ENCODE data around the gene ZNF320.
"Not testable (repeated sequence)": the region's sequence is repeated elsewhere in the genome, so short reads cannot be mapped to it uniquely, and the experiment has no call there.

Gene ZNF320

DNA sequence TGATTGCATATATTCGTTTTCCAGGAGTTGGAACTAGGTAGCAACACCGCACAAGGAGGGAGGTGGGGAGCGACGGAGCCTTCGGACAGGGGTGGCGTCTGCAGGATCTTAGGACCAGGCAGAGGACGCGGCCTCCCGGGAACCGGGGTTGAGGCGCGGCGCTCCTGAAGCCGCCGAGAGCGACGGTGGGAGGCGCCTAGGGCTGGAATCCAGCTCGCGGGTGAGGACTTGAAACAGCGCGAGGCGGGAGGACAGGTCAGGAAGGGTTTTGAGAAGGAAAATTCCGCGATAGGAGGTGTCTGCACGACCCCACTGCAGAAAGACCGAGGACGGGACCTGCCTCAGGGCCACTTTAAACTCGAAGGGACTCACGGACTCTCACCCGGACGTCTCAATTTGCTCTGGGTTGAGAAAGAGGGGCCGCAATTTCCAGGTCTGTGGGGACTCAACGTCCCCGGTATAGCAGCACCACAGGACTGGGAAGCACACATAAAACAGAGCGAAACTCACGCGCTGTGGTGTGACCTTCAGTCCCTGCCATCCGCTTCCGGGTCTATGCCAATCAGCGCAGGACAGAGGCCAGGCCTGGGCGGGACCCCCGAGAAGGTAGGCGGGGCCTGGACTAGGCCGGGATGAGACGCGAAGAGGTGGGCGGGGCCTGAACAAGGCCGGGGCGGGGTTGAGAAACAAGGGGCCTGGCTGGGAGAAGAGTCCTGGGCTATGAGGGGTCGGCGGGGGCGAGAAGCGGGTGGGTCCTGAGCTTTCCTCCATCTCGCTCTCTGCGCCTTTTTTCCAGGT lies at the start of gene ZNF320:
Gene ZNF320 (minus strand): TSS at position 498 of the 798 bp plus-strand sequence. CDS start 7,380 bp downstream, outside the sequence.
- Histone ChIP-seq H3K9me3 (ENCODE audit: control insufficient read depth in 1 of 2, low read length in 2 of 2) (no peaks in the 10 kb centered on the region), H3K4me3 (ENCODE audit: low read depth in 1 of 2, low read length in 2 of 2) (peak within 1 kb of the TSS; percentile 92 to 94), H3K4me1 (ENCODE audit: control insufficient read depth in 1 of 2, insufficient read depth in 2 of 2, low read length in 2 of 2) (peaks cover 0 to 7% of the 10 kb centered on the region in 2 donors), H3K27ac (ENCODE audit: low read length) (peak within 1 kb of the TSS; percentile 98), H3K27me3 (ENCODE audit: low read depth, low read length) (no peaks in the 10 kb centered on the region), H3K36me3 (ENCODE audit: control insufficient read depth in 1 of 2, insufficient read depth in 2 of 2, low read length in 2 of 2) (peaks cover 0 to 4% of the 10 kb centered on the region in 2 donors)

DNA sequence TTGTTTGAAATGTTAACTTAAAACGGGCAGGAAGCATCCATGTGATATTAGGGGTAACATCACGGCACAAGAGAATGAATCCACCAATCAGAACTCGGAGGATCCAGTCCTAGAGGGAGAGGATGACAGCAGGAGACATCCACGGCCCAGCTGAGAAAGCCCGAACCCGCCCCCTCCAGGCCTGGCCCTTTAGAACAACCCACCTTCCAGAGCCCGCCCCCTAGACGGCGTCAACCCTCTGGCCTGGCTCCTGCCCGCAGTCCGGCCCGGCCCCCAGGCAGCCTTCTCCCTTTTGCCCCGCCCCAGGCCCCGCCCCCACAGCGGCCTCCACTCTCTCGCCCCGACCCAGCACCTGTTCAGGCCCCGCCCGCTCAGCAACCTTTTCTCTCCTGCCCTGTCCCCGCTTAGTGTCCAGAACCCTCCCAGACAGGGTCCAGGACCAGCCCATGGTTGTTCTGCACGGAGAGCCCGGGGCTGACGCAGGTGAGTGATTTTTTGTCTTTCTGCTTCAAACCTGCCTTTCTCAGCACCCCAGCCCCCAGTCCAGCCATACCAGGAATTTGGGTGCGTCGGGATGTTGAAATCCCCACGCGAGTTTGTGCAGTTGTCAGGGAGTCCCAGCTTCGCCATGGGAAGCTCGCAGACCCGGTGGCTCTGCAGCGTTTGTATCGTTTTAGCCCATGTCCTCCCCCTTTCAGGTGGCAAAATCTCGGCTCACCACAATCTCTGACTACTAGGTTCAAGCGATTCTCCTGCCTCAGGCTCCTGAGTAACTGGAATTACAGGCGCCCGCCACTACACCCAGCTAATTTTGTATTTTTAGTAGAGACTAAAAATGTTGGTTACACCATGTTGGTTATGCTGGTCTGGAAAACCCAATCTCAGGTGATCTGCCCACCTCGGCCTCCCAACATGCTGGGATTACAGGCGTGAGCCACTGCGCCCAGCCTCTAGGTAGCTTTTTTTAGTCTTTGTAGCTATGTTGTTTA lies 49.2 kb upstream of the ZNF320 start:
- H3K9me3 ChIP-seq (ENCODE audit: control insufficient read depth in 1 of 2, low read length in 2 of 2) = peaks cover 25 to 30% of the 10 kb centered on the region in 2 donors

DNA sequence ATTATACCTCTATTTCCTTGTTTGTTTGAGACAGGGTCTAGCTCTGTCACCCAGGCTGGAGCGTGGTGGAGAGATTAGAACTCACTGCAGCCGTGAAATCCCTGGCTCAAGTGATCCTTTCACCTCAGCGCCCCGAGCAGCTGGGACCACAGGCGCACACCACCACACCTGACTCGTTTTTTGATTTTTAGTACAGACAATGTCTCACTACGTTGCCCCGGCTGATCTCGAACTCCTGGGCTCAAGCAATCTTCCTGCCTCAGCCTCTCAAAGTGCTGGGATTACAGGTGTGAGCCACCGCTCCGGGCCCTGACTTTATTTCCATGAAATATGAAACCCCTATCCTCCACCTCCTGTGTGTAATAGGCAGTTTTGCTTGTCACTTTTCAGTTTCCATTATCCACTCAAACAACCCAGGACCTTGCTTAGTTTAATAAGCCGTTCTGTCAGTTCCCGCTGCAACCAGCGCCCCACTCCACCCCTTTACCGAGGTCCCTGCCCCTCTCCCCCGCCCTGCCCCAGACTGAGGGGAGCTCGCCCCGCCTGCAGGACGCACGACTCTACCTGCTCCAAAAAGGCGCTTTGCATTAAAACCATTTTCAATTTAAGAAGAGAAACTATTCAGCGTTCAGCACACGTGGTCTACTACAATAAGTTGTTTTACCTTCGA lies 48.4 kb upstream of the ZNF320 start:
- Histone ChIP-seq H3K36me3 (ENCODE audit: control insufficient read depth in 1 of 2, insufficient read depth in 2 of 2, low read length in 2 of 2) (peaks cover 5 to 15% of the 10 kb centered on the region in 2 donors), H3K4me1 (ENCODE audit: control insufficient read depth in 1 of 2, insufficient read depth in 2 of 2, low read length in 2 of 2) (peaks cover 0 to 8% of the 10 kb centered on the region in 2 donors), H3K9me3 (ENCODE audit: control insufficient read depth in 1 of 2, low read length in 2 of 2) (peaks cover 16 to 27% of the 10 kb centered on the region in 2 donors), H3K27me3 (ENCODE audit: low read depth, low read length) (no peaks in the 10 kb centered on the region), H3K27ac (ENCODE audit: low read length) (no peak overlapping the region), H3K4me3 (ENCODE audit: low read depth in 1 of 2, low read length in 2 of 2) (no peak overlapping the region)

More for the DNA sequence above, 49.2 kb upstream of the ZNF320 start:
- no peak overlapping the region for H3K27ac ChIP-seq (ENCODE audit: low read length)
- peaks cover 12 to 24% of the 10 kb centered on the region in 2 donors for H3K36me3 ChIP-seq (ENCODE audit: control insufficient read depth in 1 of 2, insufficient read depth in 2 of 2, low read length in 2 of 2)
- H3K4me3 ChIP-seq (ENCODE audit: low read depth in 1 of 2, low read length in 2 of 2) = no peak overlapping the region
- H3K4me1 ChIP-seq (ENCODE audit: control insufficient read depth in 1 of 2, insufficient read depth in 2 of 2, low read length in 2 of 2) = peaks cover 0 to 5% of the 10 kb centered on the region in 2 donors
- no peaks in the 10 kb centered on the region for H3K27me3 ChIP-seq (ENCODE audit: low read depth, low read length)

DNA sequence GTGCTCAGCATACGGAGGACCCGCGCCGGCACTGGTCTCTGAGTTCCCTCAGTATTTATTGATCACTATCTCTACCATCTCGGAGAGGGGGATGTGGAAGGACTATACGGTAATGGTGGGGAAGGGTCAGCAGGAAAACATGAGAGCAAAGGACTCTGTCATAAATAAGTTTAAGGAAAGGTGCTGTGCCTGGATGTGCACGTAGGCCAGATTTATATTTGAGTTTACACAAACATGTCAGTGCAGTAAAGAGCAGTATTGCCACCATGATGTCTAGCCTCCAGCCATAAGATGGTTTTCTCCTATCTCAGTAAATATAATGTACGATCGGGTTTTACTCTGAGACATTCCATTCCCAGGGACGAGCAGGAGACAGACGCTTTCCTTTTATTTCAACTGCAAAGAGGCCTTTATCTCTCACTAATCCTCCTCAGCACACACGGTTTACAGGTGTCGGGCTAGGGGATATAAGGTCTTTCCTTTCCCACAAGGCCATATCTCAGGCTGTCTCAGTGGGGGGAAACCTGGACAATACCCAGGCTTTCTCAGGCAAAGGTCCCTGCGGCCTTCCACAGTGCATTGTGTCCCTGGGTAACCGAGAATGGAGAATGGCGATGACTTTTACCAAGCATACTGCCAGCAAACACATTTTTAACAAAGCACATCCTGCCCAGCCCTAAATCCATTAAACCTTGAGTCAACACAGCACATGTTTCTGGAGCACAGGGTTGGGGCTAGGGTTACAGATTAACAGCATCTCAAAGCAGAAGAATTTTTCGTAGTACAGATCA lies 47.5 kb upstream of the ZNF320 start:
- not testable (repeated sequence) for H3K36me3 ChIP-seq (ENCODE audit: control insufficient read depth in 1 of 2, insufficient read depth in 2 of 2, low read length in 2 of 2); H3K4me1 ChIP-seq (ENCODE audit: control insufficient read depth in 1 of 2, insufficient read depth in 2 of 2, low read length in 2 of 2); H3K4me3 ChIP-seq (ENCODE audit: low read depth in 1 of 2, low read length in 2 of 2); H3K27ac ChIP-seq (ENCODE audit: low read length); H3K27me3 ChIP-seq (ENCODE audit: low read depth, low read length)
- H3K9me3 ChIP-seq (ENCODE audit: control insufficient read depth in 1 of 2, low read length in 2 of 2) = peaks cover 8 to 19% of the 10 kb centered on the region in 2 donors

DNA sequence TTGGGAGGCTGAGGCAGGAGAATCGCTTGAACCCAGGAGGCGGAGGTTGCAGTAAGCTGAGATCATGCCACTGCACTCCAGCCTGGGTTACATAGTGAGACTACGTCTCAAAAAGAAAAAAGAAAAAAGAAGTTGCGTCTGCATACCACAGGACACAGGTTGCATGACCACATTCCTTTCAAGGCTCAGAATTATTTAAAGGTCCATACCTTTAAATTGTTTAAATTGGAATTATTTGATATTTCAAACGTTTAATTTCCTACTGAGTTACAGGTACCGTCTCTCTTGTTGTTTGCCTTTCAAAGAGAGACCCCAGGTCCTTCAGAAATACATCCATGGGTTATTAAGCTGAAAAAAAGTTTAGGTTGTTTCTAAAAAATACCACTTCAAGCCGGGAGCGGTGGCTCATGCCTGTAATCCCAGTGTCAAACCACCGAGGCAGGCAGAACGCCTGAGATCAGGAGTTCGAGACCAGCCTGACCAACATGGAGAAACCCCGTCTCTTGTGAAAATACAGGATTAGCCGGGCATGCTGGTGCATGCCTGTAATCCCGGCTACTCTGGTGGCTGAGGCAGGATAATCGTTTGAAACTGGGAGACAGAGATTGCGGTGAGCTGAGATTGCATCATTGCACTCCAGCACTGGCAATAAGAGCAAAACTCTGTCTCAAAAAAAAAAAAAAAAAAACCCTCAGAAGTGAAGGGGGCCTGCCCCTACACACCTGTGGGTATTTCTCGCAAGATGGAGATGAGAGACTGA lies 46.6 kb upstream of the ZNF320 start:
- Histone ChIP-seq H3K9me3 (ENCODE audit: control insufficient read depth in 1 of 2, low read length in 2 of 2) (peaks cover 0 to 10% of the 10 kb centered on the region in 2 donors), H3K27me3 (ENCODE audit: low read depth, low read length) (no peaks in the 10 kb centered on the region), H3K36me3 (ENCODE audit: control insufficient read depth in 1 of 2, insufficient read depth in 2 of 2, low read length in 2 of 2) (no peaks in the 10 kb centered on the region), H3K27ac (ENCODE audit: low read length) (no peak overlapping the region), H3K4me1 (ENCODE audit: control insufficient read depth in 1 of 2, insufficient read depth in 2 of 2, low read length in 2 of 2) (peaks cover 0 to 8% of the 10 kb centered on the region in 2 donors), H3K4me3 (ENCODE audit: low read depth in 1 of 2, low read length in 2 of 2) (no peak overlapping the region)

DNA sequence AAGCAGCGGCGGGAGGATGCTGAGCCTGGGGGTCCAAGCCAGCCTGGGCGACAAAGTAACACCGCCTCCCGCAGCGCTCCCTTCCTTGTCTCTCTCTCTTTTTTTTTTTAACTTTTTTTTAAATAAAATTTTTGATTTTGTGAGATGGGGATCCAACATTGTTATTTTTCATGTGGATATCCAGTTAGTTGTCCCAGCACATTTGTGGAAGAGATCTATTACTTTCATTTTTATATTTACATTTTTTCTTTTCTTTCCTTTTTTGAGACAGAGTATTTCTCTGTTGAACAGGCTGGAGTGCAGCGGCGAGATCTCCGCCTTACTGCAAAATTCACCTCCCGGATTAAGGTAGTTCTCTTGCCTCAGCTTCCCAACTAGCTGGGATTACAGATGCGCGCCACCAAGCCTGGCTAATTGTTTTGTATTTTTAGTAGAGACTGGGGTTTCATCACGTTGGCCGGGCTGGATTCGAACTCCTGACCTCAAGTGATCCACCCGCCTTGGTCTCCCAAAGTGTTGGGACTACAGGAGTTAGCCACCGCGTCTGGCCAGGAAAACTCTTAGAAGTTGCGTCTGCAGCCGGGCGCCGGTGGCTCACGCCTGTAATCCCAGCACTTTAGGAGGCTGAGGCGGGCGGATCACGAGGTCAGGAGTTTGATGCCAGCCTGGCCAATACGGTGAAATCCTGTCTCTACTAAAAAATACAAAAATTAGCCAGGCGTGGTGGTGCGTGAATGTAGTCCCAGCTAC lies 45.9 kb upstream of the ZNF320 start:
- Histone ChIP-seq H3K4me1 (ENCODE audit: control insufficient read depth in 1 of 2, insufficient read depth in 2 of 2, low read length in 2 of 2) (peaks cover 0 to 8% of the 10 kb centered on the region in 2 donors), H3K36me3 (ENCODE audit: control insufficient read depth in 1 of 2, insufficient read depth in 2 of 2, low read length in 2 of 2) (no peaks in the 10 kb centered on the region), H3K27me3 (ENCODE audit: low read depth, low read length) (no peaks in the 10 kb centered on the region), H3K27ac (ENCODE audit: low read length) (no peak overlapping the region), H3K9me3 (ENCODE audit: control insufficient read depth in 1 of 2, low read length in 2 of 2) (peaks cover 0 to 6% of the 10 kb centered on the region in 2 donors), H3K4me3 (ENCODE audit: low read depth in 1 of 2, low read length in 2 of 2) (peak overlapping the region; percentile 61 to 69)

DNA sequence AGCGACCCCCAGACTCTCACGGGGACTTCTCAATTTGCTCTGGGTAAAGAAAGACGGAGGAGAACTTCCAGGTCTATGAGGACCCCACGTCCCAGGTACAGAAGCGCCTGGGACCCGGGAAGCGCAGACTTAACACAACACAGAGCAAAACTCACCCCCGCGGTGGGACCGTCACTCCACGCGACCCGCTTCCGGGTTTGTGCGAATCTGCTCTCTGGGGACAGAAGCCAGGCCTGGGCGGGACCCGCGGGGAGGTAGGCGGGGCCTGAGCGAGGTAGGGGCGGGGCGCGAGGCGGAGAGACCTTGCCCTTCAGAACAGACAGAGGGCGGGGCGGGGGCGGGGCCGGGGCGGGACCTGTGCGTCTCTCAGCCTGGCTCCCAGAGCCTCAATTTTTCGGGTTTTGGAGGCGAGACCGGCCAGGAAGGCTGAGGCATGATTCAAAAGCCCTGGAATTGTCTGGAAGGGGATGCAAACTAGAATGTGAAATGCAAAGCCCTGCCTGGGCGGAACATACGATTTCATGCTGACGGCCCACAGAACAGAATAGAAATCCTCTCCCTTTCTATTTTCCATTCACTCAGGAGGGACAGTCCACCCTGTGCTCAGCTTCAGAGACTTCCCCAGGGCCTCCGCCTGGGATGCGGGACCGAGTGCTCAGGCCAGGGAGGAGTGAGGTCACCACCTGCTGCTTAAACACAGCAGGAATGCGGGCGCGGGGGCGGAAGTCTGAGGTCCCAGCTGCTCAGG lies 45.1 kb upstream of the ZNF320 start:
- peaks cover 0 to 3% of the 10 kb centered on the region in 2 donors for H3K9me3 ChIP-seq (ENCODE audit: control insufficient read depth in 1 of 2, low read length in 2 of 2)
- peak overlapping the region; percentile 69 to 81 for H3K4me3 ChIP-seq (ENCODE audit: low read depth in 1 of 2, low read length in 2 of 2)
- H3K27me3 ChIP-seq (ENCODE audit: low read depth, low read length) = no peaks in the 10 kb centered on the region
- no peaks in the 10 kb centered on the region for H3K36me3 ChIP-seq (ENCODE audit: control insufficient read depth in 1 of 2, insufficient read depth in 2 of 2, low read length in 2 of 2)
- H3K27ac ChIP-seq (ENCODE audit: low read length) = peak overlapping the region; percentile 84
- peaks cover 0 to 8% of the 10 kb centered on the region in 2 donors for H3K4me1 ChIP-seq (ENCODE audit: control insufficient read depth in 1 of 2, insufficient read depth in 2 of 2, low read length in 2 of 2)

DNA sequence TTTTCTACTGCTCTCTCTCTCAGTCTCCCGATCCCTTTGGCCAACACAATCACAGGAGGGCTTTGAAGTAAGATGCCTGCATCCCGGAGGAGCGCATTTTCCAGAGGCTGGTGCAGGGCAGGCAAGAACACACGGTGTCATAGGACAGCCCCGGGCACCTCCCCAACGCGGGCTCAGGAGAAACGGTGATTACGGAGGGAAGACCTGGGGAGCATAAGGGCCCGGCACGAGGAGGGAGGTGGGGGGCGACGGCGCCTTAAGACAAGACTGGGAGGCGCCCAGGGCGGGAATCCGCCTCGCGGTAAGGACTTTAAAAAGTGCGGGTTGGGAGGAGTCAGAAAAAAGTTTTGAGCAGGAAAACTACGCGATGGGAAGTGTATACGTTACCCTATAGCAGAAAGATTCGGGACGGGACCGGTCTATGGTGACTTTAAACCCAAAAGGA lies 44.5 kb upstream of the ZNF320 start:
- Histone ChIP-seq H3K36me3 (ENCODE audit: control insufficient read depth in 1 of 2, insufficient read depth in 2 of 2, low read length in 2 of 2) (no peaks in the 10 kb centered on the region), H3K4me1 (ENCODE audit: control insufficient read depth in 1 of 2, insufficient read depth in 2 of 2, low read length in 2 of 2) (peaks cover 0 to 8% of the 10 kb centered on the region in 2 donors), H3K27me3 (ENCODE audit: low read depth, low read length) (no peaks in the 10 kb centered on the region), H3K27ac (ENCODE audit: low read length) (peak overlapping the region; percentile 84), H3K4me3 (ENCODE audit: low read depth in 1 of 2, low read length in 2 of 2) (peak overlapping the region; percentile 69 to 81), H3K9me3 (ENCODE audit: control insufficient read depth in 1 of 2, low read length in 2 of 2) (peaks cover 0 to 3% of the 10 kb centered on the region in 2 donors)

DNA sequence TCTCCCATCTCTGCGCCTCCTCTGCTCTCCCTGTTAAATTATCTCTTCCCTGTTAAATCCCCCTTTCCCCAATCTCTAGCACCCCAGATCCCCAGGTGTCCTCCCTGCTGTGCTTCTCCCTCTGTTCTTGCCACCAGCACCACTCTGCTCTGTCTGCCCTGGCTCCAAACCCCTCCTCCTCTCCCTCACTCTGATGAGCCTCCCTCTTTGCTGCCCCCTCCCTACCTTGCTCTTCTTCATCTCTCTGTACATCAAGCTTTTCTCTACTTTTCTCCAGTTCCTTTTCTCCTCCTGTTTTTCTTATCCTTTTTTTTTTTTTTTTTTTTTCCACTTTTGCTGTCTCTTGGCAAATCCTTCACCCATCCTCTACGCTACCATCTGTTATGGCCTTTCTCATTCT lies 44.1 kb upstream of the ZNF320 start:
- H3K4me1 ChIP-seq (ENCODE audit: control insufficient read depth in 1 of 2, insufficient read depth in 2 of 2, low read length in 2 of 2); H3K9me3 ChIP-seq (ENCODE audit: control insufficient read depth in 1 of 2, low read length in 2 of 2); H3K36me3 ChIP-seq (ENCODE audit: control insufficient read depth in 1 of 2, insufficient read depth in 2 of 2, low read length in 2 of 2); H3K27ac ChIP-seq (ENCODE audit: low read length); H3K27me3 ChIP-seq (ENCODE audit: low read depth, low read length): not testable (repeated sequence)
- peak overlapping the region; percentile 69 to 81 for H3K4me3 ChIP-seq (ENCODE audit: low read depth in 1 of 2, low read length in 2 of 2)

All from muscle layer of duodenum (tissue), 2 donors.